GM19035 (cell line): ENCODE measurements around the gene RAD54L.
"Not testable (repeated sequence)": the region's sequence is repeated elsewhere in the genome, so short reads cannot be mapped to it uniquely, and the experiment has no call there.

Experiments used
- ATAC-seq: cut with Tn5 transposase; IDR thresholded peaks from one replicate; pipeline ENCODE4 v1.9.1; 2021; ENCODE audit not compliant: unreplicated experiment

RAD54L gene

GRCh38 chr1:46247436-46248121, at the start of gene RAD54L:
Gene RAD54L (plus strand): TSS chr1:46247763. CDS start chr1:46248406, 643 bp downstream.
- ATAC-seq: peak; percentile 93

GRCh38 chr1:46197964-46198811, 49.4 kb upstream of the RAD54L start, which contains the start of gene POMGNT1:
Gene POMGNT1 (minus strand): TSS chr1:46198434. CDS start chr1:46197821, 613 bp downstream.
- peak; percentile 81 for ATAC-seq

GRCh38 chr1:46199233-46199749, 48.3 kb upstream of the RAD54L start:
- ATAC-seq: no peak

- ATAC-seq: no peak
These were observed 43.7 kb upstream of the RAD54L start for GRCh38 chr1:46203738-46204405.

GRCh38 chr1:46204406-46204742, 43.2 kb upstream of the RAD54L start:
- ATAC-seq: no peak

GRCh38 chr1:46205141-46205540, 42.4 kb upstream of the RAD54L start:
- ATAC-seq: no peak

GRCh38 chr1:46205791-46206190, 41.8 kb upstream of the RAD54L start:
- ATAC-seq: no peak

- ATAC-seq: no peak
These were observed 41.2 kb upstream of the RAD54L start for GRCh38 chr1:46206399-46206798.

GRCh38 chr1:46210561-46210960, 37.0 kb upstream of the RAD54L start:
- ATAC-seq: no peak

- no peak for ATAC-seq
These were observed 36.5 kb upstream of the RAD54L start for GRCh38 chr1:46211051-46211450.

- ATAC-seq: no peak
These were observed 32.1 kb upstream of the RAD54L start for GRCh38 chr1:46215504-46215903.

- ATAC-seq: no peak
These were observed 29.1 kb upstream of the RAD54L start for GRCh38 chr1:46218443-46218842.

- no peak for ATAC-seq
These were observed 27.7 kb upstream of the RAD54L start for GRCh38 chr1:46219551-46220520.

- ATAC-seq: no peak
These were observed 26.8 kb upstream of the RAD54L start for GRCh38 chr1:46220808-46221207.

- no peak for ATAC-seq
These were observed 25.8 kb upstream of the RAD54L start for GRCh38 chr1:46221749-46222148.

- ATAC-seq: not testable (repeated sequence)
These were observed 24.5 kb upstream of the RAD54L start for GRCh38 chr1:46223055-46223454.

GRCh38 chr1:46223472-46223943, 24.1 kb upstream of the RAD54L start:
- ATAC-seq: peak; percentile 73

GRCh38 chr1:46224966-46225365, 22.6 kb upstream of the RAD54L start:
- ATAC-seq: no peak

- not testable (repeated sequence) for ATAC-seq
These were observed 16.3 kb upstream of the RAD54L start for GRCh38 chr1:46231231-46231630.

- ATAC-seq: no peak
These were observed 10.7 kb upstream of the RAD54L start for GRCh38 chr1:46236882-46237281.
